Smooth muscle cell (in vitro differentiated cells): ENCODE results near the gene BHLHE23. TPM values are rescaled to one million over a fixed set of nuclear protein-coding genes. Genes with fewer than 3 reads are reported as not detected.

Experiments used
- DNase-seq: peaks from one replicate; lab custom pipeline; 2025; ENCODE audit not compliant: unreplicated experiment; lab: John Stamatoyannopoulos, UW
- H2AFZ ChIP-seq: fragments of 200-600 bp; sonication (generic); 2 replicates; pipeline ENCODE4 v1.6.0; 2016; ENCODE audit warnings: antibody characterized with exemption, low read depth, mild to moderate bottlenecking
- H3F3A ChIP-seq: fragments of 200-600 bp; sonication (generic); 2 replicates; pipeline ENCODE4 v1.6.0; 2017; ENCODE audit warnings: antibody characterized with exemption, low read depth
- H3K27ac ChIP-seq: fragments of 200-600 bp; sonication (generic); 2 replicates; pipeline ENCODE4 v1.5.1; 2016; ENCODE audit warnings: low read depth, mild to moderate bottlenecking
- H3K27me3 ChIP-seq: fragments of 200-600 bp; sonication (generic); 2 replicates; pipeline ENCODE4 v1.6.1; 2016; ENCODE audit warnings: low read depth, mild to moderate bottlenecking
- H3K36me3 ChIP-seq: fragments of 200-600 bp; sonication (generic); 2 replicates; pipeline ENCODE4 v1.5.1; 2016; ENCODE audit warnings: low read depth
- H3K4me1 ChIP-seq: fragments of 200-600 bp; sonication (generic); 2 replicates; pipeline ENCODE4 v1.5.1; 2016; ENCODE audit warnings: low read depth
- H3K4me2 ChIP-seq: fragments of 200-600 bp; sonication (generic); 2 replicates; pipeline ENCODE4 v1.6.0; 2016; ENCODE audit warnings: mild to moderate bottlenecking
- H3K4me3 ChIP-seq: fragments of 200-600 bp; sonication (generic); 2 replicates; pipeline ENCODE4 v1.5.1; 2016; ENCODE audit warnings: mild to moderate bottlenecking
- H3K79me2 ChIP-seq: fragments of 200-600 bp; sonication (generic); 2 replicates; pipeline ENCODE4 v1.6.0; 2016; ENCODE audit warnings: low read depth, mild to moderate bottlenecking
- H3K9ac ChIP-seq: fragments of 200-600 bp; sonication (generic); 2 replicates; pipeline ENCODE4 v1.6.0; 2016; ENCODE audit warnings: low read depth
- H3K9me3 ChIP-seq: fragments of 200-600 bp; sonication (generic); replicated peaks from 2 replicates; pipeline ENCODE4 v1.5.1; 2016; ENCODE audit warnings: low read depth
- H4K20me1 ChIP-seq: fragments of 200-600 bp; sonication (generic); 2 replicates; pipeline ENCODE4 v1.6.0; 2016; ENCODE audit warnings: low read depth
- CTCF ChIP-seq: fragments of 200-600 bp; sonication (generic); IDR thresholded peaks from 2 replicates; pipeline ENCODE4 v1.5.1; 2017; ENCODE audit warnings: borderline replicate concordance, mild to moderate bottlenecking, antibody characterized with exemption; ENCODE audit not compliant: insufficient read depth, poor library complexity, severe bottlenecking
- WGBS: methylation state at CpG from one replicate; pipeline ENCODE4 v1.1.7; 2016; ENCODE audit warnings: low lambda C conversion rate; 5-methylcytosine and 5-hydroxymethylcytosine counted together
- polyA plus RNA-seq: library from polyadenylated mRNA; unstranded; fragments of >200 nt; fragmentation: Nextera tagmentation; extraction: Ambion mirVana; gene quantifications from 2 replicates; pipeline ENCODE4 v1.2.1, GENCODE V29; 2016
- total RNA-seq: library from RNA; depleted of rRNA; stranded (reverse); fragments of >200 nt; gene quantifications from 2 replicates; pipeline ENCODE4 v1.2.3, GENCODE V29; 2014

BHLHE23 gene
- total and polyA plus RNA-seq, 2 experiments from 2014 or later, result not detected

GRCh38 chr20:62957136-62958117 is 49.3 kb downstream of the BHLHE23 start:
- Histone ChIP-seq H3K36me3 (no peaks in the 10 kb centered on the region), H3K27me3 (no peaks in the 10 kb centered on the region), H3K9ac (no peak overlapping the region), H2AFZ (no peak overlapping the region), H3K27ac (no peak overlapping the region), H4K20me1 (peaks cover 88% of the 10 kb centered on the region), H3K4me3 (no peak overlapping the region), H3K4me1 (peaks cover 18% of the 10 kb centered on the region), H3K9me3 (no peaks in the 10 kb centered on the region), H3K4me2 (no peak overlapping the region), H3K79me2 (peaks cover 34% of the 10 kb centered on the region), H3F3A (no peaks in the 10 kb centered on the region)
- no peak for TF ChIP-seq CTCF
- WGBS, result 97% methylated on average over 36 of the region's 36 CpGs
- no peak for DNase-seq

- H4K20me1 ChIP-seq, result peaks cover 79% of the 10 kb centered on the region
- no peak overlapping the region for H3K27ac ChIP-seq
- no peaks in the 10 kb centered on the region for H3F3A ChIP-seq
- peaks cover 34% of the 10 kb centered on the region for H3K79me2 ChIP-seq
- DNase-seq, result no peak
- no peak for TF ChIP-seq CTCF
- H3K36me3 ChIP-seq, result no peaks in the 10 kb centered on the region
- H3K9ac ChIP-seq, result no peak overlapping the region
- WGBS, result 98% methylated on average over 25 of the region's 25 CpGs
- H3K4me1 ChIP-seq, result peaks cover 18% of the 10 kb centered on the region
- H2AFZ ChIP-seq, result no peak overlapping the region
- H3K27me3 ChIP-seq, result no peaks in the 10 kb centered on the region
- no peaks in the 10 kb centered on the region for H3K9me3 ChIP-seq
- H3K4me2 ChIP-seq, result no peak overlapping the region
- H3K4me3 ChIP-seq, result no peak overlapping the region
These were observed 50.2 kb downstream of the BHLHE23 start for GRCh38 chr20:62956387-62957135.

Other genes with a start within 250 kb of the BHLHE23 start
- gene MRGBP, start 210.5 kb downstream of the BHLHE23 start, total RNA-seq, result 15.5 and 18.2 TPM in 2 replicates
- gene MRGBP, start 210.5 kb downstream of the BHLHE23 start, polyA plus RNA-seq, result 23.1 and 27.2 TPM in 2 replicates
- gene OGFR, start 202.1 kb downstream of the BHLHE23 start, total RNA-seq, result 21.5 and 24.4 TPM in 2 replicates
- gene OGFR, start 202.1 kb downstream of the BHLHE23 start, polyA plus RNA-seq, result 53.2 and 61.4 TPM in 2 replicates
- 23.0 and 30.1 TPM in 2 replicates for gene COL9A3, start 189.9 kb downstream of the BHLHE23 start, total RNA-seq
- gene COL9A3, start 189.9 kb downstream of the BHLHE23 start, polyA plus RNA-seq, result 73.3 and 77.4 TPM in 2 replicates
- 9.1 and 9.5 TPM in 2 replicates for gene TCFL5, start 145.1 kb downstream of the BHLHE23 start, total RNA-seq
- 6.8 and 12.5 TPM in 2 replicates for gene TCFL5, start 145.1 kb downstream of the BHLHE23 start, polyA plus RNA-seq
- gene DIDO1, start 80.5 kb downstream of the BHLHE23 start, total RNA-seq, result 24.6 and 25.8 TPM in 2 replicates
- gene DIDO1, start 80.5 kb downstream of the BHLHE23 start, polyA plus RNA-seq, result 14.4 and 16.0 TPM in 2 replicates
- 23.5 and 34.8 TPM in 2 replicates for gene GID8, start 68.8 kb downstream of the BHLHE23 start, total RNA-seq
- gene GID8, start 68.8 kb downstream of the BHLHE23 start, polyA plus RNA-seq, result 13.9 and 20.8 TPM in 2 replicates
- gene SLC17A9, start 54.3 kb downstream of the BHLHE23 start, total RNA-seq, result 32.4 and 32.5 TPM in 2 replicates
- gene SLC17A9, start 54.3 kb downstream of the BHLHE23 start, polyA plus RNA-seq, result 92.5 and 96.7 TPM in 2 replicates
- gene YTHDF1, start 209.2 kb upstream of the BHLHE23 start, total RNA-seq, result 25.3 and 28.2 TPM in 2 replicates
- gene YTHDF1, start 209.2 kb upstream of the BHLHE23 start, polyA plus RNA-seq, result 35.8 and 50.9 TPM in 2 replicates
- 3.5 and 5.8 TPM in 2 replicates for gene BIRC7, start 228.9 kb upstream of the BHLHE23 start, total RNA-seq
- gene BIRC7, start 228.9 kb upstream of the BHLHE23 start, polyA plus RNA-seq, result 10.9 and 12.2 TPM in 2 replicates
- 34.2 and 50.0 TPM in 2 replicates for gene NKAIN4, start 247.5 kb upstream of the BHLHE23 start, total RNA-seq
- 19.8 and 78.9 TPM in 2 replicates for gene NKAIN4, start 247.5 kb upstream of the BHLHE23 start, polyA plus RNA-seq